ENCODE measurements around the gene EPHA4.

Gene EPHA4

GRCh38 chr2:221390878-221391277, 181.2 kb downstream of the EPHA4 start:
- Histone ChIP-seq H3K4me1 (ENCODE audit: control insufficient read depth in 1 of 2, insufficient read depth in 2 of 2, low read length in 2 of 2) (no peaks in the 10 kb centered on the region), H3K9me3 (ENCODE audit: control insufficient read depth in 1 of 2, low read length in 2 of 2) (no peaks in the 10 kb centered on the region), H3K27ac (ENCODE audit: low read depth, low read length) (no peak overlapping the region), H3K27me3 (ENCODE audit: control insufficient read depth in 1 of 2, insufficient read depth in 2 of 2, low read length in 2 of 2) (no peaks in the 10 kb centered on the region), H3K9ac (ENCODE audit: low read depth in 1 of 2, low read length in 2 of 2) (no peak overlapping the region), H3K36me3 (ENCODE audit: control insufficient read depth in 1 of 2, insufficient read depth in 2 of 2, low read length in 2 of 2) (no peaks in the 10 kb centered on the region), H3K4me3 (ENCODE audit: low read depth in 1 of 2, low read length in 2 of 2) (no peak overlapping the region)

- no peak overlapping the region for H3K4me3 ChIP-seq (ENCODE audit: low read depth in 1 of 2, low read length in 2 of 2)
- no peak overlapping the region for H3K9ac ChIP-seq (ENCODE audit: low read depth in 1 of 2, low read length in 2 of 2)
- H3K9me3 ChIP-seq (ENCODE audit: control insufficient read depth in 1 of 2, low read length in 2 of 2): no peaks in the 10 kb centered on the region
- H3K27ac ChIP-seq (ENCODE audit: low read depth, low read length): no peak overlapping the region
- no peaks in the 10 kb centered on the region for H3K27me3 ChIP-seq (ENCODE audit: control insufficient read depth in 1 of 2, insufficient read depth in 2 of 2, low read length in 2 of 2)
- no peaks in the 10 kb centered on the region for H3K36me3 ChIP-seq (ENCODE audit: control insufficient read depth in 1 of 2, insufficient read depth in 2 of 2, low read length in 2 of 2)
- no peaks in the 10 kb centered on the region for H3K4me1 ChIP-seq (ENCODE audit: control insufficient read depth in 1 of 2, insufficient read depth in 2 of 2, low read length in 2 of 2)
These were observed 182.2 kb downstream of the EPHA4 start for GRCh38 chr2:221389904-221390303.

DNA sequence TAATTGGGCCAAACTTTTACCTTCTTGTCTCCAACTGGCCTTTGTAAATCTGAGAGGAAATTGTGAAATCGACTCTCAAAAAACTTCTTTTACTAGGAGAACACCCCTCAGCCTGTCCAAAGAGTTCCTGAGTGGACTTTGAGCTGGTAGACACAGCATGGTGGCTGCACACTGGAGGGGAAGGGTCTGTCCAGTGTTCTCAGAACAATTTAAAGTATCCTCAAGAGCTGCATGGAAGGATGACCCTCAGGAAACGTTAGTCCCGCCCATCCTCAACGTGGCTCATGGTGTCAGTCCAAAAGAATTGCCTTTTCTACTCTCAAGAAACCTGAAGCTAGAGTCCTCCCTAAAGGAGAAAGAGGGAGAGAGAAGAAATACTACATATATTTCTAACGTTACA, 182.7 kb downstream of the EPHA4 start:
- Histone ChIP-seq H3K27ac (ENCODE audit: low read depth, low read length) (no peak overlapping the region), H3K27me3 (ENCODE audit: control insufficient read depth in 1 of 2, insufficient read depth in 2 of 2, low read length in 2 of 2) (no peaks in the 10 kb centered on the region), H3K9me3 (ENCODE audit: control insufficient read depth in 1 of 2, low read length in 2 of 2) (no peaks in the 10 kb centered on the region), H3K36me3 (ENCODE audit: control insufficient read depth in 1 of 2, insufficient read depth in 2 of 2, low read length in 2 of 2) (no peaks in the 10 kb centered on the region), H3K4me1 (ENCODE audit: control insufficient read depth in 1 of 2, insufficient read depth in 2 of 2, low read length in 2 of 2) (no peaks in the 10 kb centered on the region), H3K4me3 (ENCODE audit: low read depth in 1 of 2, low read length in 2 of 2) (no peak overlapping the region), H3K9ac (ENCODE audit: low read depth in 1 of 2, low read length in 2 of 2) (no peak overlapping the region)

- H3K4me1 ChIP-seq (ENCODE audit: control insufficient read depth in 1 of 2, insufficient read depth in 2 of 2, low read length in 2 of 2): no peaks in the 10 kb centered on the region
These were observed 183.2 kb downstream of the EPHA4 start for GRCh38 chr2:221388891-221389290.

GRCh38 chr2:221385716-221386115, 186.4 kb downstream of the EPHA4 start:
- Histone ChIP-seq H3K27me3 (ENCODE audit: control insufficient read depth in 1 of 2, insufficient read depth in 2 of 2, low read length in 2 of 2) (no peaks in the 10 kb centered on the region), H3K4me1 (ENCODE audit: control insufficient read depth in 1 of 2, insufficient read depth in 2 of 2, low read length in 2 of 2) (no peaks in the 10 kb centered on the region), H3K9me3 (ENCODE audit: control insufficient read depth in 1 of 2, low read length in 2 of 2) (no peaks in the 10 kb centered on the region), H3K4me3 (ENCODE audit: low read depth in 1 of 2, low read length in 2 of 2) (no peak overlapping the region), H3K36me3 (ENCODE audit: control insufficient read depth in 1 of 2, insufficient read depth in 2 of 2, low read length in 2 of 2) (no peaks in the 10 kb centered on the region), H3K9ac (ENCODE audit: low read depth in 1 of 2, low read length in 2 of 2) (no peak overlapping the region), H3K27ac (ENCODE audit: low read depth, low read length) (no peak overlapping the region)

More at GRCh38 chr2:221388891-221389290, 183.2 kb downstream of the EPHA4 start:
- no peaks in the 10 kb centered on the region for H3K9me3 ChIP-seq (ENCODE audit: control insufficient read depth in 1 of 2, low read length in 2 of 2)
- no peaks in the 10 kb centered on the region for H3K36me3 ChIP-seq (ENCODE audit: control insufficient read depth in 1 of 2, insufficient read depth in 2 of 2, low read length in 2 of 2)
- no peak overlapping the region for H3K9ac ChIP-seq (ENCODE audit: low read depth in 1 of 2, low read length in 2 of 2)
- H3K4me3 ChIP-seq (ENCODE audit: low read depth in 1 of 2, low read length in 2 of 2): no peak overlapping the region
- H3K27ac ChIP-seq (ENCODE audit: low read depth, low read length): no peak overlapping the region
- H3K27me3 ChIP-seq (ENCODE audit: control insufficient read depth in 1 of 2, insufficient read depth in 2 of 2, low read length in 2 of 2): no peaks in the 10 kb centered on the region

DNA sequence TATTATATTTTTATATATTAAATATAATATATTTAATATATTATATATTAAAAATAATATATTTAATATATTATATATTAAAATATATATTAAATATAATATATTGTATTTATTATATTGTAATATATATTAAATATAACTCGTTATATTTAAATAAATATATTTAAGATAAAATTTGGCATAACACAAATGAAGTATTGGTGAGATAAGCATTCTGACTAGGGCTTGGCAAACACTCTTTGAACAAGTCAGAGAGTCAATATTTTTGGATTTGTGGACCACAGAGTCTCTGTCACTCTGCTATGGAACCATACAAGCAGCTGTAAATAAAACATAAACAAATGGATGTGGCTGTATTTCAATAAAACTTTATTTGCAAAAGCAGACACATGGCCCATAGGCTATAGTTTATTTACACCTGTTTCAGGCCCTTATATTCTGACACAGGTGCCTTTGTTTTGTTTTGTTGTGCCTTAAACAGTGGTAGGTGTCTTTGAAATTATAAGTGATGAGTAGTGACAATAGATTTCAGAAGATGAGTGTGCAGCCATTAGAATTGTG, 190.1 kb downstream of the EPHA4 start:
- no peaks in the 10 kb centered on the region for H3K36me3 ChIP-seq (ENCODE audit: control insufficient read depth in 1 of 2, insufficient read depth in 2 of 2, low read length in 2 of 2)
- no peak overlapping the region for H3K9ac ChIP-seq (ENCODE audit: low read depth in 1 of 2, low read length in 2 of 2)
- no peaks in the 10 kb centered on the region for H3K9me3 ChIP-seq (ENCODE audit: control insufficient read depth in 1 of 2, low read length in 2 of 2)
- no peak overlapping the region for H3K4me3 ChIP-seq (ENCODE audit: low read depth in 1 of 2, low read length in 2 of 2)
- no peaks in the 10 kb centered on the region for H3K4me1 ChIP-seq (ENCODE audit: control insufficient read depth in 1 of 2, insufficient read depth in 2 of 2, low read length in 2 of 2)
- H3K27ac ChIP-seq (ENCODE audit: low read depth, low read length): no peak overlapping the region
- no peaks in the 10 kb centered on the region for H3K27me3 ChIP-seq (ENCODE audit: control insufficient read depth in 1 of 2, insufficient read depth in 2 of 2, low read length in 2 of 2)

DNA sequence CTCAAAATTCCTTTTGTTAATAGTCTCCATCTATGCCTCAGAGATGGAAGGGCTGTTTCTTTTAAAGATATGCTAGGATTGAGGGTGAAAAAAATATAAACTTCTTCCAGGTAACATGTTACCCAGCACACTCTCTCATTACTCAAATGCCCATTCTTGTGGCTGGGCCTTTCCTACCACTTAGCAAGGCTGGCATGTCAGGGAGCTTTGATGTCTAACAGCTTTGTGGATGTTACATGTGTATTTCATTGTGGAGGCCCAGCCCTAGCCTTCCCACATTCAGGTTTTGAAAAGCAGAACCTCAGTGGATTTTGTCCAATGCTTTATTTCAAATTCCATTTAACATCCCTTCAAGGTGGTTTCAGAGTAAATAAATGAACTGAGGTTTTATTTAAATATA, 191.4 kb downstream of the EPHA4 start:
- Histone ChIP-seq H3K27ac (ENCODE audit: low read depth, low read length) (no peak overlapping the region), H3K4me3 (ENCODE audit: low read depth in 1 of 2, low read length in 2 of 2) (no peak overlapping the region), H3K27me3 (ENCODE audit: control insufficient read depth in 1 of 2, insufficient read depth in 2 of 2, low read length in 2 of 2) (no peaks in the 10 kb centered on the region), H3K9ac (ENCODE audit: low read depth in 1 of 2, low read length in 2 of 2) (no peak overlapping the region), H3K9me3 (ENCODE audit: control insufficient read depth in 1 of 2, low read length in 2 of 2) (no peaks in the 10 kb centered on the region), H3K4me1 (ENCODE audit: control insufficient read depth in 1 of 2, insufficient read depth in 2 of 2, low read length in 2 of 2) (no peaks in the 10 kb centered on the region), H3K36me3 (ENCODE audit: control insufficient read depth in 1 of 2, insufficient read depth in 2 of 2, low read length in 2 of 2) (no peaks in the 10 kb centered on the region)

DNA sequence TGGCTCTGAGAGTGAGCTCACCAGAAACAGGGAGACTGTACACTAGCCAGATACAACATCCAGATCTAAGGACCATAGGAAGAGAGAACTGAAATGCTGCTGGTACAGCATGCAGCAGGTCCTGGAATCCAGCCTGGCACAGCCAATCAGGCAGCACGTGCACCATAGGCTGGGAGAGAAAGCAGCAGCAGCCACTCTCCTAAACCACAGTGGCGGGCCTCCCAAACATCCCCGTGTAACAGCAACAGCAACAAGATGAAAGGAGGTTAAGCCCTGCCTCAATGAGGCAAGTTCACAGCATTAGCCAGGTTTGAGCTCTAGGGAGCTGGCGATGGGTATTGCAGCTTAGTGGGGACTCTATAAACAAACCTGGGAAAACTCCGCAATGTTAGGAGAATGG, 192.0 kb downstream of the EPHA4 start:
- no peak overlapping the region for H3K9ac ChIP-seq (ENCODE audit: low read depth in 1 of 2, low read length in 2 of 2)
- no peaks in the 10 kb centered on the region for H3K4me1 ChIP-seq (ENCODE audit: control insufficient read depth in 1 of 2, insufficient read depth in 2 of 2, low read length in 2 of 2)
- no peaks in the 10 kb centered on the region for H3K27me3 ChIP-seq (ENCODE audit: control insufficient read depth in 1 of 2, insufficient read depth in 2 of 2, low read length in 2 of 2)
- no peaks in the 10 kb centered on the region for H3K36me3 ChIP-seq (ENCODE audit: control insufficient read depth in 1 of 2, insufficient read depth in 2 of 2, low read length in 2 of 2)
- H3K4me3 ChIP-seq (ENCODE audit: low read depth in 1 of 2, low read length in 2 of 2): no peak overlapping the region
- H3K27ac ChIP-seq (ENCODE audit: low read depth, low read length): no peak overlapping the region
- H3K9me3 ChIP-seq (ENCODE audit: control insufficient read depth in 1 of 2, low read length in 2 of 2): no peaks in the 10 kb centered on the region

GRCh38 chr2:221377597-221377996, 194.5 kb downstream of the EPHA4 start:
- Histone ChIP-seq H3K9me3 (ENCODE audit: control insufficient read depth in 1 of 2, low read length in 2 of 2) (no peaks in the 10 kb centered on the region), H3K9ac (ENCODE audit: low read depth in 1 of 2, low read length in 2 of 2) (no peak overlapping the region), H3K27me3 (ENCODE audit: control insufficient read depth in 1 of 2, insufficient read depth in 2 of 2, low read length in 2 of 2) (no peaks in the 10 kb centered on the region), H3K36me3 (ENCODE audit: control insufficient read depth in 1 of 2, insufficient read depth in 2 of 2, low read length in 2 of 2) (no peaks in the 10 kb centered on the region), H3K27ac (ENCODE audit: low read depth, low read length) (no peak overlapping the region), H3K4me1 (ENCODE audit: control insufficient read depth in 1 of 2, insufficient read depth in 2 of 2, low read length in 2 of 2) (no peaks in the 10 kb centered on the region), H3K4me3 (ENCODE audit: low read depth in 1 of 2, low read length in 2 of 2) (no peak overlapping the region)

DNA sequence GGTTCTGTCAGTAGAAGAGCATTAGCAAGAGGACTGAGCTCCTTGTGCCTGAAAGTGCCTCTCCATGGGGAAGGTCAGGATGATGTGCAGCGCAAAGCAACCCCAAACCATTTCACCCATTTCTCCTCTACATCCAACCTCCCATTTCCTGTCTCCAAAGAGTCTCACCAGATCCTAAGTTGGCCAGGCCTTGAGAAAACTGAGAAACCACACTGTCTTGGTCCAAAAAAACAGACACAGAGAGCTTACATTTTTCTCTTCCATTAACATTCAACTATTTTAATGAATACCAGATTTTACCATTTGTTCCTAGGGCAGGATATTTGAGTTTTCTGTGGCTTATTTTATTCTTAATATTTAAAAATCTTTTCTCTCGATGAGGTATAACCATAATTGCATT, 195.0 kb downstream of the EPHA4 start:
- Histone ChIP-seq H3K27ac (ENCODE audit: low read depth, low read length) (no peak overlapping the region), H3K9me3 (ENCODE audit: control insufficient read depth in 1 of 2, low read length in 2 of 2) (no peaks in the 10 kb centered on the region), H3K4me3 (ENCODE audit: low read depth in 1 of 2, low read length in 2 of 2) (no peak overlapping the region), H3K4me1 (ENCODE audit: control insufficient read depth in 1 of 2, insufficient read depth in 2 of 2, low read length in 2 of 2) (no peaks in the 10 kb centered on the region), H3K36me3 (ENCODE audit: control insufficient read depth in 1 of 2, insufficient read depth in 2 of 2, low read length in 2 of 2) (no peaks in the 10 kb centered on the region), H3K27me3 (ENCODE audit: control insufficient read depth in 1 of 2, insufficient read depth in 2 of 2, low read length in 2 of 2) (no peaks in the 10 kb centered on the region), H3K9ac (ENCODE audit: low read depth in 1 of 2, low read length in 2 of 2) (no peak overlapping the region)

GRCh38 chr2:221374234-221374633, 197.9 kb downstream of the EPHA4 start:
- H3K36me3 ChIP-seq (ENCODE audit: control insufficient read depth in 1 of 2, insufficient read depth in 2 of 2, low read length in 2 of 2): no peaks in the 10 kb centered on the region
- no peaks in the 10 kb centered on the region for H3K9me3 ChIP-seq (ENCODE audit: control insufficient read depth in 1 of 2, low read length in 2 of 2)
- no peak overlapping the region for H3K27ac ChIP-seq (ENCODE audit: low read depth, low read length)
- H3K9ac ChIP-seq (ENCODE audit: low read depth in 1 of 2, low read length in 2 of 2): no peak overlapping the region
- H3K4me3 ChIP-seq (ENCODE audit: low read depth in 1 of 2, low read length in 2 of 2): no peak overlapping the region
- H3K27me3 ChIP-seq (ENCODE audit: control insufficient read depth in 1 of 2, insufficient read depth in 2 of 2, low read length in 2 of 2): no peaks in the 10 kb centered on the region
- H3K4me1 ChIP-seq (ENCODE audit: control insufficient read depth in 1 of 2, insufficient read depth in 2 of 2, low read length in 2 of 2): no peaks in the 10 kb centered on the region
